Dedifferentiated amniotic fluid mesenchymal stem cell (primary cell): Measurements from ENCODE around the gene SERP2.

Experiments used
- DNase-seq: peaks from one replicate; pipeline ENCODE4 v3.0.0-alpha.2; 2016; ENCODE audit errors: extremely low spot score

The SERP2 gene

DNA sequence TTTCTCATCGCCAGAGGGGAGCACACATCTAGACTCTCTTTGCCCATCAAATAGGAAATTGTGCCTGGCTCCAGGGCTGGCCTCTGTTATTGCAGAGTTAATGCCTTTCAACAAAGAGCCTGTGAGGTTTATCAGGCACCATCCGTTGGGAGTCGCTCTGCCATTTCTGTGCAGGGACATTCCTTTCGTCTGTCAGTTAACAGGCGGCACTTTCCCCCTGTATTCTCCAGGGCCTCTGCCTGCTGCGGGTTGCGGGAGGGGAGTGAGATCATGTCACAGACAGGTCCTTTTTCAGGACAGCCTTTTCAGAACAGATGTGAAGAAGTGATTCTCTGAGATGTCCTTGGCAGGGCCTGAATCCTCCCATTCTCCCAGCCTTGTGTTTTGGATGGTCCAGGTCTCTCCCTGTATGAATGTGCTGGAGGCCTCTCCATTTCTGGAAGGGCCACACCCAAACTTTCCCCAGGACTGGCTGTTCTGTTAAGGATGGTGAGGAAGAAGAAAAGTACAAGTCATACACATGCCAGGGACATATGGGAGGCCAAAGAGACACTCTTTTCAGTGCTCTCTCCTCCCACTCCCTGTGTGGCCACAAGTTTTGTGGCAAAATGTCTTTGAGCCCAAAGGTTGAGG lies 14.9 kb downstream of the SERP2 start:
- DNase-seq = no peak

DNA sequence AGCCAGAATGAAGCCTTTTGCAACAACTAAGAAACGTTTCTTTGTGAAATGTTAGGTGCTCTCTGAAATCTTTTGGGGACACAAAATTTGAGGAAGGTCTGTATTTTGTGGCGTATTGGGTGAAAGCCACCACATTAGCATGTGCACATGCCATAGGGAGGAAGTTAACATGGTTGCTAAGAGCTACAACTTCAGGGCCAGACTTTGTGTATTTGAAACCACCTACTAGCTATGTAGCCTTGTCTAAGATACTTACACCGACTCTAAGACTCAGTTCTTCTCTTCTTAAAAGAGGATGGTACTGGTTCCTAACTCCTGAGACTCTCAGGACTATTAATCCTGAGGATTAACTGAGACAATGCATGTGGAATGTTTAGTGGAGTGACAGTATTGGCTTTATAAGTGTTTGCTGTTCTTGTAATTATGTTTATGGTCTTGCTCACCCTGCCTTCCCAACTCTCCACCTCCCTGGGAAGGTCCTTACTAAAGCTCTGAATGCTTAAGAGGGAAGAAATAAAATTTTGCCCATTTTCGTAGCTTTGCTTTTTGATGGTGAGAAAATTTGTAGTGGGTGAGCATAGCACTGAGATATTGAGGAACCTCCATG lies 15.5 kb downstream of the SERP2 start:
- DNase-seq = no peak

DNA sequence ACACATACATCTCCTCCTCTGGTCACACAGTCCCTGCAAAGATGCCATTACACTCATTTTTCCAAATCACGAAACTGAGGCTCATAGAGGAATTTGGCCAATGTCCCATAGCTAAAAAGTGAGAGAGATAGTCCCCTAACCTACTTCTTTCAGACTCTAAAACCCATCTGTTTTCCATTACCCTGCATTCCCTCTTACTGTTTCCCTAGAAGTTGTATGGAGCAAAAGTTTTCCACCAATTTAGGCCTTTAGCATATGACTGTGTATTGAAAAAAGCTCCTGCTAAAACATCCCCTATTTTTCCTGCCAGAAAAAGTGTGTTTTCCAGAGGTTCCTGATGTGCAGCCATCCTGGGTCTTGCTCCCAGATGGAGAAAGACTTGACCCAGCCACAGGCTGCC lies 16.3 kb downstream of the SERP2 start:
- peak; percentile 24 for DNase-seq

DNA sequence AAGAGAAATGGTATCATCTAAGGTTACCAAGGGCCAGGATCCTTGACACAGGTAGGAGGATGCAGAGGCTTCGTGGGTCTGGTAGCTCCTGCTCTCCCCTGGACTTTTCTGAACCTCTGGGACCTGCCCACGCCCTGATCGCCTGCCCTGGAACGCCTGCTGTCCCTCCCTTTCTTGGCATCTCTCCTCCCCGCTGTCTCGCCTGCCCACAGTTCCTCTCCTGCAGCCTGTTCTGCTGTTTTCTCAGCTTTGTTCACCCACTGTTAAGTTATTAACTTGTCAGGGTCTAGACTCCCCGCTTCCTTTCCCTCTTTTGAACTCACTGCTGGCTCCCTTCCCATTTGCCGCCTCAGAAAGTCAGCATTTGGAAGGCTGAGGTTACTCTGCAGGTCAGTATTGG lies 19.8 kb downstream of the SERP2 start:
- no peak for DNase-seq

DNA sequence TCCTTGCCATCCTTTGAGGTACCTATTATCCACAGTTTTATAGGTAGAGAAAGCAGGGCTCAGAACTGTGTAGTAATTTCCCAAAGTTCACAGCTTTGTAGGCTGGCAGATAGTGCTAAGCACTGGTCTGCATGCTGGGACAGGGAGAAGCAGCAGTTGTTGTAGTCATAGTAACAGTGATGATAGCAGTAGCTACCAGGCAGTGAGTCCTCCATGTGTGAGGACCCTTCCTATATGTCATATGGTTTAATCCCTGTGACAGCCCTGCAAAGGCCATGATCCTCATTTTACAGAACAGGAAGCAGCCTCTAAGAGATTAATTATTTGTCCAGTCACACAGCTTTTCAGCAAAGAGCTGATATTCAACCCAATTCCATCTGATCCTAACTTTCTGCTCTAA lies 21.0 kb downstream of the SERP2 start:
- DNase-seq = no peak

DNA sequence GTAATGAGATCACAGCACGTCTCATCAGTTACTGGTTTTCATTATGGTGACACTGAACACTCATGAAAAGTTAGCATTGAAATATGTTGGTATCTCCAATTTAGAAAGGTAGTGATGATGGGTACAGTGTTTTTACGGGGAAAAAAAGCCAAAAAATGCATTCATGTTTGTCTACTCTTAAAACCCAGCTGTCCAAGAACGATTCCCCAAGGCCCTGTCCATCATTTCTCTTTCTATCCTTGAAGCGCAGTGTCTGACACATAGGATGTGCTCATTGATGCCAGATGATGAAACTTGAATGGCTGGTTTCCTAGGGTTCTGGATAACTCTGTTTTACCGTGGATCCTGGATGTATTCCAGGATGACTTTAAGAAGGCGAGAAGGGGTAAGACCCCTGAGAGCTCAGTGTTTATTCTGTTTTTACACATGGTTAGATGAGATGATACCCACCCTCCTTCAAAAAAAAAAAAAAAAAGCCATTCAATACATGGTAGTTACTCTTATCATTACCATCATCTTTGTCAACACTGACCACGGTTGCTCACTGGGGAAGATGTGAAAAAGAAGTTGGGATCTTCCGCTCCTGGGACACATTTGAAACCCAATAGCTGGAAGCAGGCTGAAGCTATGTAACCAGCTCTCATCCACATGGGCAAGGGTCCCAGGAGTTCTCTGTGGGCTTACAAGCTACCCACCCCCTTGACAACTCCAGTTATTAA lies 22.5 kb downstream of the SERP2 start:
- no peak for DNase-seq

DNA sequence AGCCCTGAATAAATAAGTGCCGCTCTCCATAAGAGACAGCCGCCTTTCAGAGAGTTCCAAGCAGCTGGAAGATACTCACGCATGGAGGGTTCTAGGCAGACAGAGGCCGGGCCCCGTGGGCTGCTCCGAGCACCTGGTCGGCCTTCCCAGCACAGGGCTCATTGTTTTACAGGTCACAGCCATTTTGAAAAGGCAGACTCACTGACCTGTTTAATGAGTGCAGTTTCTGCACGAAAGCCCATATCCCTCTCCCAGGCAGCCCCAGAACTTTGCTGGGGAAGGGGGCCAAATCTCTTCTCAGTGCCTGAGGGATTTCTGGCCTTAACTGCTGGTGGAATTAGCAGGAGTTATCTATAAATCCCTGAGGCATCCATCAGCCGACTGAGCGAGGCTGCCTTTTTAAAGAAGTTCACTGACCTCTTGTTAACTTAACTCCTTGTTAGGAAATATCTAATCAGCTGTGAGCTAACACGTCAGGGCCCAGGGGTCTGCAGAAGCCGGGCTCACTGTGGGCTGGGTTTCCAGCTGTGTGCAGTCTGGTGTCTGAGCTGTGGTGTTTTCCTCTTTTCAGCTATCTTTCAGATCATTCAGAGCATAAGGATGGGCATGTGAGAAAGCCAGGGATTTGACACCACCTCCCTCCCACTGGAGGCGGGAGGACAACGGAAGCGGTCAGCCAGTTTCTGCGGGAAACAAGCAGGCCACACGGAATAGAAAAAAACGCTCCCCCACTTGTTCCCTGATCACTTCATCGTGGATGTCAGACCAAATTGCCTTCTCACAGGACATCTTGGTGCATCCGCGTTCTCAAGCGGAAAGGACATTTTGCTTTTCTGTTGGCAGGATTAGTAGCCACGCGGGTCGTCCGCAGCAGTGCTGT lies 23.3 kb downstream of the SERP2 start:
- DNase-seq = no peak

DNA sequence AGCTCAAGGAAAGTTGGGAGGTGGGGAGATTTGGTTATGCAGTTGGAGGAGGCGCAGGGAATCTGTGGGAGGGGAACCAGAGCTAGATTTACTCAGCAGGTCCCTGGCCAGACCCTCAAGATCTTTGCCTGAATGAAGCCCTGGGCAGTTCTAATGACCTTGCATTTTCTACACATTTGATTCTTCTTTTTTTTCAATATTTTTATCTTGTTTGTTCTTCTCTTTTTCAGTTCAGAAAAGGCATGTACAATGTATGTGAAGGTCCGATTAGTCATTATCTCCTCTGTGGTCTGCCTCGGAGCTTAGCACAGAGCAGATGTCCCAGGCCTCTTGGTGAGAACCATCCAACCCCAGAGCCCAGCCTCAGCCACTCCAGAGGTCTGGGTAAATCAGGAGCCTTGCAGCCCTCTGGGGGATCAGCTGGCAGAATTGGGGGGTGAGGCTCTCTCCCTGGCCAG lies 24.2 kb downstream of the SERP2 start:
- no peak for DNase-seq

DNA sequence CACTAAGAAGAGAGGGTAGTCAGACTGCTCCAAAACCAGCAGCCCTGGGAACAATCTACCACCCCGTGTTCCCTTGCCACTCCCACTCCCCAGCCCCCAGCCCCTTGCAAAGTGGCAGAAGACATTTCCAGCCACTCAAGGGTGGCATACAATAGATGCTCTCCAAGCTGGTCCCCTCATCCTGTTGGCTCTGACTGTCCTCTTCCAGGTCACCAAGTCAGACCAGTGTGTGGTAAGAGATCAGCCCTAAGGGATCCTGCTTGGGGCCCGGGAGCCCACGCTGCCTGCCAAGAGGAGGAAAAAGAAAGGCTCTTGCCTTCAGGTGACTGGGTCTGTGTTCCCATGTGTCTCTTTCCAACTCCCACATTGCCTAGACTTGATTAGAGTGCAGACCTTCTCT lies 25.0 kb downstream of the SERP2 start:
- DNase-seq = no peak

DNA sequence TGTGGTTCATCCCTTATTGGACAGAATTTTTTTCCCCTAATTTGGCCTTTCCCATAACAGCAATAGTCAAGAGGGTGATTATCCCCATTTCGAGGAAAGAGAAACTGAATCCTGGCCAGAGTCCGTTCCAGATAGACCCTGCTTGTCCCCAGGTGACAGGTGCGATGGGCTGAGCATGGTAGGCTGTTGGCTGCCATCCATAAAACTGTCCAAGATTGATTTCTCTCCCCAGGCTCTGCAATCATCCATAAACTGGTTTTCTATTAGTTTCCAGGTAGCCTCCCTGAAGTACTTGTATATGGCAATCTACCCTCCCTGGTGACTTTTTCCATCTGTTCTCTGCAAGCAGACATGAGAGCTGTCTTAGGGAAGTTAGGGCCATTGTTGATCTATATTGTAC lies 25.4 kb downstream of the SERP2 start:
- no peak for DNase-seq

DNA sequence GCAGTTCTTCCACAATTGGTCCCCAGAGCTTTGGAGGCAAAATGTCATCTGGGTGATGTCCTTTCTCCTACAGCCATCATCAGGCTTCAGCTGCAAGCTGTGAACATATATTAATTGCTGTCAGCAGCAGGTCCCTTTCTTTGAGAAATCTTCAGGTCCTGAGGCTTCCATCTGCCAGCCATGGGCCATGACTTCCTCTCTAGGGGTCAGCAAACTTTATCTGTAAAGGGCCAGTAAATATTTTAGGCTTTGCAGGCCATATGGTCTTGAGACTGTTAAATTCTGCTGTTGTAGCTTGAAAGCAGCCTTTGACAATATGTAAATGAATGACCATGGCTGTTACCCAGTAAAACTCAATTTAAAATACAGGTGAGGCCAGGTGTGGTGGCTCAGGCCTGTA lies 27.1 kb downstream of the SERP2 start:
- DNase-seq = no peak

DNA sequence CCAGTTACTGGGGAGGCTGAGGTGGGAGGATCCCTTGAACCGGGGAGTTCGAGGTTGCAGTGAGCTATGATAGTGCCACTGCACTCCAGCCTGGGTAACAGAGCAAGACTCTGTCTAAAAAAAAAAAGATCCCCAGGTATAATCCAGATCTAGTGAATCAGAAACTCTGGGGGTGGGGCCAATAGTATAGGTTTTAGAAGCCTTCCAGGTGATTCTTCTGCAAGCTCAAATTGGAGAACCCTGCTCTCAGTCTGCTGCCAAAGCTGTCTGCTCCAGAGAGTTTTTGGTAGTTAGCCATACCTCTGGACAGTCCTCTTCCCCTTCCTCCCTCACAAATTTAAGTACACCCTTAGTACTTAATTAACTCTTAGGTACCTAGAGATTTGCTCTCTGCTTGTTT lies 28.0 kb downstream of the SERP2 start:
- no peak for DNase-seq

DNA sequence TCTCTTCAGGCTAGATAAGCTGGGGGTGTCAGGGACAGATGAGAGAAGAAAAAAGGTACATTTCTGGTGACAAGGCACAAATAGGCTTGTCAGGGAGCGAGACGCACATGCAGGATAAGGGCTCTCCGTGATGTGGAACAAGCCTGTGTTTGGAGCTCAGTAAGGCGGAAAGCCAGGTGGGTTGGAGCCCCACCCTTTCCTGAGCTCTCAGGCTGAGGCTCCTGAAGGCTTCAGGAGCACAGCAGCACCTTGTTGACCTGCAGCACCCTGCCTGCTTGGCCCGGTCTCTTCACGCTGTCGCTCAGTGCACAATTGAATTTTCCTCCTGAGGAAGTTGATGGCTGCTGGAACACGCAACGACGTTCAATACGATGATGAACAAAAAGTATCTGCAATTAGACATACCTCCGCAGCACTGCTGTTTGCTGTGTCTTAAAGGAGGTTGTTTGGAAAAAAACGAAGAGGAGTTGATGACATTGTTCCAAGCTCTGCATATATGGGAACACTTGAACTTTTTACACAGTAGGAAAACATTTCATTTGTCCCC lies 29.3 kb downstream of the SERP2 start:
- DNase-seq = no peak

DNA sequence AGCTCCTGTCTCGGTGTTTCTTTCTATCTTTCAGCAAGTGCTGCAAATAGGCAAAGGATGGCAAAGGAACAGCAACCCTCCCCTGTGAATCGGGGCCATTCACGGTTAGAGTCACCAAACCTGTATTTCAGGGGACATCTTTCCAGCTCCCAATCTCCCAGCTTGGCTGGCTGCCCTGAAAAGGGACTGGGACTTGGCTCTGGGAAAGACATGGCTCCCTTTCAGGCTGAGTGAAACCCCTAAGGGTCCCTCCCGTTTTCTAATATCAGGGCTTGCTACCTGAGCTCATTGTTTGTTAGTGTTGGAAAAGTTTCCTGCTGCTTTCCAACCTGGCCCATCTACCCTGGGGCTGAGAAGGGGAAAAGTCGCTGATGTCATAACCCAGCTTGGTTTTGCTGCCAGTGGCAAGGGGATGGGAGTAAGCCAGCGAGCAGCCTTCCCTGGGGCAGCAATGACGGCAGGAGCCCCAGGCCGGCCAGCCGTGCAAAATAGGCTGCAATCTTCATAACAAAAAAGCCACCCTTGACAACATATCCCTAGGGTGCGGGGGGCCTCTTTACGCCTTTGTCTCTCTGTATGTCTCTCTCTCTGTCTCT lies 29.9 kb downstream of the SERP2 start:
- no peak for DNase-seq

DNA sequence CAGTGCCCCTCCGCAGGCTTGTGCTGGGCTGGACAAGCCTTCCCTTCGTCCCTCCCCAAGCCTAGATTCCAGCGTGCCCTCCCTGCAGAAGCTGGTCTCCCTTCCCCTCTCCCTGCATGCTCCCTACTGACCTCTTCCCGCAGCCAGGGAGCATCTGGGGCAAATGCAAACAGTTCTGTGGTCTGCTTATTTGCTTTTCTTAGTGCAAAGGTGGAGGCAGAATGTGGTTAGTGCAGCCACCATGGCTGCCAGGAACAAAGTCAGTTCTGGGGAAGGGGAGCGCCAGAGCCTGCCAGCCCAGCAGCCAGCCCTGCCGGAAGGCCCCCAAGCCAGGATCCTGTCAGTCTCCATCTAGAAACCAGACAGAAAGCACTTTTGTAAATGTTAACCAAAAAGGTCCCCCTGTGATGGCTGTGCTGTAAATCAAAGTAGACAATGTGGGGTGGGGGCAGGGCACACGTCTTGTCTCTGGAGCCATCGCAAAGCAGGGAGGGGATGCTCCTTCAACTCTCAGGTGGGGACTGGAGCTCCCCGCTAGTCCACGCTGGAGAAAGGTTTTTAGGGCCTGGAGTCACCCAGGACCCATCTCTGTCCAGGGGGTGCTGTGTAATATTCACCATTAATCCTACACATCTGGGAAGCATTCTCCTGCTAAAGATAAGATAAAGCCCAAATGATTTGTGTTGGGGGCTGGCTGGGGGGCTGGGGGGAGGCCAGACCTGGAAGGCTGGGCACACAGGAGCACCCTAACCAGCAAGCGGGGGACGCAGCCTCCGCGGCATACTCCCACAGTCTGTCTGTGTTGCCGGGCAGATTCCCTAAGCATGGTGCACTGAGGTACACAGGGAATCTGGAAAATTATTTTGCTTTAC lies 30.9 kb downstream of the SERP2 start:
- DNase-seq = no peak

DNA sequence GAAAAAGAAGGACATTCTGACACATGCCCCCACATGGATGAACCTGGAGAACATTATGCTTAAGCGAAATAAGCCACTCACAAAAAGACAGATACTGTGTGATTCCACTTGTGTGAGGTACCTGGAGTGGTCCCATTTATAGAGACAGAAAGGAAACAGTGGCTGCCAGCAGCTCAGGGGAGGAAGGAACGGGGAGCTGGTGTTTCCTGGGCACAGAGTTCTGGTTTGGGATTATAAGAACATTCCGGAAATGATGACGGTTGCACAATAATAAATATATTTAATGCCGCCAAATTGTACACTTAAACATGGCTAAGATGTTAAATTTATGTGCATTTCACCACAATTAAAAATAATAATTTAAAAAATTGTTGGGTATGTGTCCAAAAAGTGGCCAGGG lies 33.0 kb downstream of the SERP2 start:
- DNase-seq = no peak

DNA sequence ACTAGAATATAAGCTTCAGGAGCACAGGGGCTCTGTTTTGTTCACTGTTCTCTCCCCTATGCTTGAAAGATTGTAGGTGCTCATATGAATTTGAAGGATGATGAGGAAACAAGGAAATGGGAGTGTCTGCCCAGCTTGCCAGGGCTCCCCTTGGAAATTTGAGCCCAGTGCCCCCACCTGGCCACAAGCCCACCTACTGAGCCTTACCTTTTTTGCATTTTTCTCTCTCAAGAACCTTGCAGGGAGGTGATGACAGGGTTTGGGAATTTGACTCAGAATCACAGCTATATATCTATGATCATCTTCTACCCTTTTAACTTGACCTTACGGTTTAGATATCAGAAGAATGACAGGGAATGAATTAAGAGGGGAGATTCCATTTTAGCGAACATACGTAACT lies 33.8 kb downstream of the SERP2 start:
- no peak for DNase-seq

DNA sequence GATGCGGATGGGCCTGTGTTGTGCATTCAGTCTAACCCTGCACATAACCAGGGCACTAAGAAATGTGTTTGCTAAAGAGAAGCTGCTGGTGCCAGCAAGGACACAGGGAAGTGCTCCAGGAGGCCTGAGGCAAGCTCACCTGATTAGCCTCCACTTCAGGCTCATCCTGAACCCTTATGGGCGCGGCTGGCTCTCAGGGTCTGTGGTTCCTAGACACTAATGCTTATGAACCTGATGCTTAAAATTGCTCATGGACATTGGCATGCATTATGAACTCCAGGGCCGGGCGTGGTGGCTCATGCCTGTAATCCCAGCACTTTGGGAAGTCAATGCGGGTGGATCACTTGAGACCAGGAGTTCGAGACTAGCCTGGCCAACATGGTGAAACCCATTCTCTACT lies 34.3 kb downstream of the SERP2 start:
- DNase-seq = no peak

DNA sequence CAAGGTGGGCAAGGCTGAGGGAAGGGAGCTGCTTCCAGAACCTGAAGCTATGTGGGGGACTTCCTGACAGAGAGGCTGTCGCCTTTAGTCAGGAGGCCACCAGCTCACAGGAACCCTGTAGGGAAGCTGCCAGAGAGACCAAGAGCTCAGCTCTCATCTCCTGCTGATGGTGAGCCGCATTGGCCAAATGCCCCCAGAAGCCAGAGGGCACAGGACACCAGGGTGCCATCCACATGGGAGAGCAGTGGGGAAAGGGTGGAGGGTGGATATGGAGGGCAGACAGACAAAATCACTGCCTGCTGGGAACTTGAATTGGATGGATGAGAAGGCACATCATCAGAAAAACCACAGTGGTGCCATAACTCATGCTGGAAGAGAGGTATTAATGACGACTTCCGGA lies 36.0 kb downstream of the SERP2 start:
- no peak for DNase-seq

DNA sequence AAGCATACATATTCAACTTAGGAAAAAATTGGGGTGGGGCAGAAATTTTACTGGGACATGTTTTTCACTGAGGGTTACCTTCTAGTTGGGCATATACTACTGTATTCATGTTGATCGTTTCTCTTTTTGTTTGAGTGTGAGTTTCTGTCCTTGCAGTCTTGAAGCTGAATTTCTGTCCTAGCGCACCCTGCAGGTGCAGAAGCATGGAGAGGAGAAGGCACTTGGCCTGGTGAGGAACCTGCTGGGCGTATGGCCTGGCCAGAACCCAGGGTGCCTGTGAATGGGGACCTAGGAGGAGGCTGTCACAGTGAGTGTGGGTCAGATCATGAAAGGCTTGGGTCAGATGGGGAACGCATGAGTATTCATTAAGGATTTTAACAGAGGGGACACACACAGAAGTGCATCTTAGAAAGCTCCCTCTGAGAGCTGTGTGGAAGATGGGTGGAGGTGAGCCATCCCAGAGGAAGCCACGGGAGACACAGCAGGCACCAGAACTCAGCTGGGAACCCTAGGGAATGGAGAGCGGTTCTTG lies 36.8 kb downstream of the SERP2 start:
- DNase-seq = no peak
